ENCODE data around the gene LNPEP.

The LNPEP gene

DNA sequence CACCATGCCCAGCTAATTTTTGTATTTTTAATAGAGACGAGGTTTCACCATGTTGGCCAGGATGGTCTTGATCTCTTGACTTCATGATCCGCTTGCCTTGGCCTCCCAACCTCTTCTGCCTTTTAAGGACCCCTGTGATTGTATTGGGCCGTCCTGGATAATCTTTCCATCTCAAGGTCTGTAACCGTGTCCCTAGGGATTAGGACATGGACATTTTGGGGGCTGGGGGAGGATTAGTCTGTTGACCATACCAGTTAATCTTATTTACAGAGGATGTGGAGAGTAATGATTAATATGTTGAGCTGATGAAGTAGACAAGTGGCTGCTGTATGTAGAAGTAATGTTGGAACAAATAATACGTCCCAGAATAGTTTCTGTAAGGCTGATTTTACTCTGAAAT is 23.1 kb downstream of the LNPEP start:
- peak overlapping the region; percentile 84; the same call in 1 of the 2 replicates for H3K4me3 ChIP-seq (ENCODE audit: low read length)
- no peak for TF ChIP-seq ZNF274 (IDR thresholded peaks at IDR 0.05; ENCODE audit: low read depth, low read length)

DNA sequence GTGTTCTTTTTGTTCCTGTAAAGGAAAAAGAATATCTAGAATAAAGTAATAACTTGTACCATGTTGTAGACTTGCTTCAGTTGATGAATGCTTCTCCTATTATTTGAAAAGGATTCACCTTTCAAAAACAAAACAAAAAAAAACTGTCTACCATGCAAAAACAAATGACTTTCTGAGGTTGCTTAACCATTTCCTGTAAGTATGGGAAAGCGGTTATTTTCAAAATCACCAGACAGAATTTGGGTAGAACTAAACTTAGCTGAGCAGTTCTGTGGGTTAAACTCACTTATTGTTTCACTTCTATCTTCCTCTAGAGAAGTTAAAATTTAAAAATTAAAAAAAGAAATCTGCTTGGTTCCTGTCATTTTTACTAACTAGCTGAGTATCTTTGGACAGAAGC is 25.2 kb downstream of the LNPEP start:
- TF ChIP-seq ZNF274 (IDR thresholded peaks at IDR 0.05; ENCODE audit: low read depth, low read length): no peak
- peak overlapping the region; percentile 28; the same call in 1 of the 2 replicates for H3K4me3 ChIP-seq (ENCODE audit: low read length)

DNA sequence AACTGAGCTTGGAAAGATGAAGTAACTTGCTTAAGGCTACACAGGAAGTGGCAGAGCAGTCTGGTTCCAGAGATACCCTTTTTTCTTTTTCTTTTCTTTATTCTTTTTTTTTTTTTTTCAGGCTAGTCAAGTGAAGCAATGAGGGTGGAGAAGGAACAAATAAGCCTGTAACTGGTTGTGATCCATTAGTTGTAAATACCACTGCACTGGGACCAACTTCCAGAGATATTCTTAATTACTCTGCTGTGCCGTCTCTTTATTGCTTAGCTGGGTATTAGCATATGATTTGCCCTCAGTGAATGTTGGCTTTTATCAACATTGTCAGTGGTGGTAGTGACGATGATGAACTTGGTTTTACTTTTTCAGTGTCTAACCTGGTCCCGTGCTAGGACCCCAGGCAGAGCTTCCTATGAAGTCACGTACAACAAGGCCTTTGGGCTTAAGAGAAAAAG is 26.7 kb downstream of the LNPEP start:
- no peak for TF ChIP-seq ZNF274 (IDR thresholded peaks at IDR 0.05; ENCODE audit: low read depth, low read length)
- peak overlapping the region; percentile 65 for H3K4me3 ChIP-seq (ENCODE audit: low read length)

DNA sequence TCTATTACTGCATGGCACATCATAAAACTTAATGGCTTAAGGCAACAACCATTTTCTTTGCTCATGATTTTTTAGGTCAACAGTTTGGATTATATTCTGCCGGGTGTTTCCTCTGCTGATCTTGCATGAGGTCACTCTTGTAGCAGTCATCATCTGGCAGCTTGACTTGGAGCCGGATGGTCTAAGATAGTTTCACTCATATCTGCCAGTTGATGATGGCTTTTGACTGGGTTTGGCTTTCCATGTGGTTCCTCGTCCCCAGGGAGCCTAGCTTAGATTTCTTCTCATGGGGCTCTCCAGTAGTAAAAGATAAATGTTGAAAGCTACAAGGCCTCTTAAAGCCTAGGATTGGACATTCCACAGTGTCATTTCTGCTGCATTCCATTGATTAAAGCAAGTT is 27.4 kb downstream of the LNPEP start:
- TF ChIP-seq ZNF274 (IDR thresholded peaks at IDR 0.05; ENCODE audit: low read depth, low read length): no peak
- H3K4me3 ChIP-seq (ENCODE audit: low read length): peak overlapping the region; percentile 26; the same call in 1 of the 2 replicates

DNA sequence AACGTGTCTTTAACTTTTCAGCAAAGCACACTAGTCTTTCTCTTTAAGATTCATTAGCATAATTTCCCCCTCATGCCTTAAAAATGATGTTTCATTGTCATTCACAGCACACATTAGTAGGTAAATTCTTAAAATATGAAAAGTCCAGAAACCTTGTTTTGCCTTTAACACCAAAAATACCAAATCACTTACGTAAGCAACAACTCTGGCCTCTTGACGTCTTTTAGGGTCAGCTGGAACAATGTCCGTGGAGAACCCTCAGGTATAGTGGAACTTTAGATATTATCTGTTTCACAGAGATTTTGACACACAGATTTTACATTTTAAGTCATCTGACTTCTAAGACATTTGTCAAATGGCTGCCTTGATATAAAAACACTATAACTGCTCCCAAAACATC is 30.9 kb downstream of the LNPEP start:
- no peak overlapping the region for H3K4me3 ChIP-seq (ENCODE audit: low read length)
- TF ChIP-seq ZNF274 (IDR thresholded peaks at IDR 0.05; ENCODE audit: low read depth, low read length): no peak

DNA sequence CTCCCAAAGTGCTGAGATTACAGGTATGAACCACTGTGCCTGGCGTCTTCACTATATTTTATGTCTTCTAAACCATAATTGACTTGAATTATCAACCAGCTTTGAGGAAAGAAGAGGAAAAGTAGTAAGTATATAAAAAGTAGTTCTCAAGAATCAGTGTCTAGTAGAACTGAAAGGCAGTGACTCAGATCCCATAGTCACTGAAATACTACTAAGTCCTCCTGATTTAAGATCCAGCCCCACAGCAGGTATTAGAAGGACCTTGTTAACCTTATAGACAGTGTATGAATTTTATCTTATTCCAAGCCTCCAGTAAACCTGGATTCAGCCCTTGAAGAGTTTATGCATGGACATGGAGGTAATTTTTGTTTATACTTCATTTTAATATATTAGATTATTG is 31.5 kb downstream of the LNPEP start:
- H3K4me3 ChIP-seq (ENCODE audit: low read length): no peak overlapping the region
- TF ChIP-seq ZNF274 (IDR thresholded peaks at IDR 0.05; ENCODE audit: low read depth, low read length): no peak

DNA sequence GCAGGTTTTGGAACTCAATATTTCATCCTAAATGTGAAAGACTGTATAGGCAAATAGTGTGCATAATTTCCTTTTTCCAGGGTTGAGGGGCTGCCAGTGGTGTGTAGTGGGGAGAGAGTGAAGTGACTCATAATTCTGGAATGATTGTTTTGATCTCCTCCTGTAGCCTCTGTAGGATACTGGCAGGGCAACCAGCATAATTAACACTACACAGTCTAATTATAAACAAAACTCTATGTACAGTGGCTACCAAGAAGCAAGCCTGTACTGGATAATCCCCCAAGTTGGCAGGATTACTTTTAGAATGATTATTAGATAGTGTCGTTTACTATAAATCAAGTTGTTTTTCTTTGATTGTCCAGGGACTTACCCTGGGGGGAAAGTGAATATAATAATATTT is 32.2 kb downstream of the LNPEP start:
- no peak overlapping the region for H3K4me3 ChIP-seq (ENCODE audit: low read length)
- no peak for TF ChIP-seq ZNF274 (IDR thresholded peaks at IDR 0.05; ENCODE audit: low read depth, low read length)

DNA sequence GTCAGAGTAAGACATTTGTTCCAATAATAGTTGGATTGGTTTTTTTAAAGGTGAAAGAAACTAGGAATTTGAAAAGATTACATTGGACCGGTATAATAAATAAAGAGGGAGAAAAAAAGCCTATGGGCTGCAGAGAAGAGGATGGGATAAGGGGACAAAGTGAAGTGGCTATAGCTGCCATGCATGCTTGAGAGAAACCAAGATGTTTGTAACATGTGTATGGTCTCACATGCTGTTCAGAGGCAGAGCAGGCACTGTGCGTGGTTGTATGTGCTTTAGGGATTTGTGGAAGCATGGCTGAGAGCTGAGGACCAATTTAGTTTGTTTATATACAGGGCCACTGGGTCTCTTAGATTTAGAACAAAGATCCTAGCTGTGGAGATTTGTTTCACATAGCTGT is 32.7 kb downstream of the LNPEP start:
- no peak overlapping the region for H3K4me3 ChIP-seq (ENCODE audit: low read length)
- TF ChIP-seq ZNF274 (IDR thresholded peaks at IDR 0.05; ENCODE audit: low read depth, low read length): no peak

DNA sequence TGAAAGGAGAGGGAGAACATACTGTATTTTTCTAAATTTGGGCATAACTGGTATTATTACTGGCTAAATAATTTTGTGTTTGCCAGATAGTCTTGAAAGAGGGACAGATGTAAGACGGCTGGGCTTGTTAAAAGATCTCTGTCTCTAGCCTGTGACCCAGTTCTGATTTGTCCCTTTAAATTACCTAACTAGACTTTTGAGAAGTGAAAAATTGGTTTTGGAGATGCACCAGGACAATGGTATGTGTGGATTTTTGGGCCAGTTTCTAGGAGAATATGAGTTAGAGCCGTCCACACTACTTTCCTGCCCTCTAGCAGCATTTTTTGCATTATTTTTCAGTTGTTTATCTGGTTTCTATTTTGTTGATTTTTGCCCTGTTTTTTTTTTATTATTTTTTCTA is 33.5 kb downstream of the LNPEP start:
- no peak overlapping the region for H3K4me3 ChIP-seq (ENCODE audit: low read length)
- no peak for TF ChIP-seq ZNF274 (IDR thresholded peaks at IDR 0.05; ENCODE audit: low read depth, low read length)

DNA sequence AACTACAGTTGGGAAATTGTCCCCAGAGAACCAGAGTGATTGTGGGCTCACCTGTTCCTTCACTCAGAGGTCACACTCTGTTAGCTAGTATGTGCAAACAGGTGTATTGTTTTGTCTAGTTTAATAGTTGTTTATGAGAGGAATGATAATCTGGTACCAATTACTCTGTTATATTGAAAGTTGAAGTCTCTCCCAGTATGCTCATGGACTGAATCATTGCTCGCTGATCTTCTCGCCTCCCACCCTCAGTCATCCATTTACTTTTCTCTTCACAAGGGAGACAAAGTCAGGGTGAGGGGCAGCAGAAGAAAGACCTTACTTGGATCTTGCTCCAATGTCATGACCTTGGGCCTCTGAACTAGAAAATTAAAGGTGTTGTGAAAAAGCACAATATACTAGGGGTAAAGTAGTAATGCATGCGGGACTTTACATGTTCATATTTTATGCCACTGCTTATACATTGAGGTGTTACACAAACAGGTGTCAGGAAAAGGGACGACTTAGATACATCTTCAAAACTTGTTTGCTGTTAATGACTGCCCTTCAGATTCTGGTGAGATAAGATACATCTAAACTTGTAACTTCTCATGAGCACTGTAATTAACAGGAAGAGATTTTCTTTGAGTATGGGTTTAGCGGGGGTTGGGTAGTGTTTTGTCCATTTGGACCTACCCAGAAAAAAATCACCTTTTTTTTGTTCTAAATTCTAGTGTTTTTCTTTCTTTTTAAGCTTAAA is 36.9 kb downstream of the LNPEP start:
- TF ChIP-seq ZNF274 (IDR thresholded peaks at IDR 0.05; ENCODE audit: low read depth, low read length): no peak
- H3K4me3 ChIP-seq (ENCODE audit: low read length): no peak overlapping the region

DNA sequence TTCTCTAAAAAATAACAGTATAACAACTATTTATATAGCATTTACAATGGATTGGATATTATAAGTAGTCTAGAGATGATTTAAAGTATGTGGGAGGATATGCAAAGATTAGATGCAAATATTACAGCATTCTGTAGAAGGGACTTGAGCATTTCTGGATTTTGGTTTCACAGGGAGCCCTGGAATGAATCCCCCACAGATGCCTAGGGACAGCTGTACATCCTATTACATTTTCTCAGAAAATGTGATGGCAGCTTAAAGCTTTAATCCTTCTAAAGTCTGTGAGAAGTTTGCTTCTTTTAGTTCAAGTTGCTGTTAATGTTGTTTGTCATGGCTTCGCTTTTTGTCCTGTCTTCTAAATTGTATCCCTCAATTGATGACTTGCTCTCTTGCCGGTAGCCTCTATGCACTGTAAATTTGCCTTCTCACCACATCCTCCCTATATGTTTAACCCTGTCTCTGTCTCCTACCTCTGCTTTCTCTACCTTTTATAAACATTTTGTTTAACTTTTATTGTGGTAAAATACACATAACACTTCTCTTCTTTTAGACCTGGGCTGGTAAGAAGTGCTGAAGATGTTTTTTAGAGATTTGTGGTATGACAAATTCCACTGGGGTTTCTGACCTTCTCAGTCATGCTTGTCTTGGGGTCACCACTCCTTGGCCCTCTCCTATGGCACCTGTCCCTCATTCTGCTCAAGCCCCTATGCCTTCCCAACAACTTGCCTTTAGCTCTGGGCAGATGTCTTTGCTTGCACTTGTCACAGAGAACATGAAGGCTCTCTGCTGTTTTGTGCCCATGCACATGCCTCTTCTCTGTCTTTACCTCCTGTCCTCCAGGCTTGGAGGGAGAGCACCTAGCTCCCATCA is 37.9 kb downstream of the LNPEP start:
- H3K4me3 ChIP-seq (ENCODE audit: low read length): no peak overlapping the region
- TF ChIP-seq ZNF274 (IDR thresholded peaks at IDR 0.05; ENCODE audit: low read depth, low read length): no peak

DNA sequence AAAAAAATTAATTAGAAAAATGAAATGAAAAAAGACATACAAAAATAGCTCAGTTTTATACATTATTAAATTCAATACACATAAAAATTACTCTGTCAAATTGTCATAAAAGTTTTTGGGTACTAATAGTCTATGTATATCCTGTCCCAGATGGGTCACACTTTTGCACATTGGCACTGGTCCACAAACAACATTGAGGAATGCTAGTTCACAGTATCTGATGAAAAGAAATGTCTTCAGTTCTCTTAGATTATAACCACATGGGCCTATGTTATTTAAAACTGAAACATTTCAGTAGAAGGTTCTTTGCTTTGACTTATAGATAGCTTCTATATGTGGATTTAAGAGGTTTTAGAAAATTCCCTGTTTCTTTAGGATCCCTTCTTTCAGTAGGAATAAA is 39.8 kb downstream of the LNPEP start:
- no peak for TF ChIP-seq ZNF274 (IDR thresholded peaks at IDR 0.05; ENCODE audit: low read depth, low read length)
- no peak overlapping the region for H3K4me3 ChIP-seq (ENCODE audit: low read length)

DNA sequence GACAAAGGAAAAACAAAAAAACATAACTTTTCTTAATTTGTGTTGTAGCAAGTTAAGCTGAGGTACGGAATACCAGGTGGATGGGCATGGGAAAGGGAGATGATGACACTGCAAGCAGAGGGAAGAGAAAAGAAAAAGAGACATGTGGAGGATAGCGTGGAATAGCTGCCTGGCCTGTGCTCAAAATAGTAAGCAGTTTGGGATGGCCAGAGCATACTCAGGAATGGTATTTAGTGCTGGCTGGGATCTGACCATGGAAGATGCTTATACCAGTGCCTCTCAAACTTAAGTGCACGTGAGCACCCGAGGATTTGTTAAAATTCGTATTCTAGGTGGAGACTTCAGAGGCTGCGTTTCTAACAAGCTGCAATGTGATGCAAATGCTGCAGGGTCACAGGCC is 41.3 kb downstream of the LNPEP start:
- TF ChIP-seq ZNF274 (IDR thresholded peaks at IDR 0.05; ENCODE audit: low read depth, low read length): no peak
- H3K4me3 ChIP-seq (ENCODE audit: low read length): no peak overlapping the region

DNA sequence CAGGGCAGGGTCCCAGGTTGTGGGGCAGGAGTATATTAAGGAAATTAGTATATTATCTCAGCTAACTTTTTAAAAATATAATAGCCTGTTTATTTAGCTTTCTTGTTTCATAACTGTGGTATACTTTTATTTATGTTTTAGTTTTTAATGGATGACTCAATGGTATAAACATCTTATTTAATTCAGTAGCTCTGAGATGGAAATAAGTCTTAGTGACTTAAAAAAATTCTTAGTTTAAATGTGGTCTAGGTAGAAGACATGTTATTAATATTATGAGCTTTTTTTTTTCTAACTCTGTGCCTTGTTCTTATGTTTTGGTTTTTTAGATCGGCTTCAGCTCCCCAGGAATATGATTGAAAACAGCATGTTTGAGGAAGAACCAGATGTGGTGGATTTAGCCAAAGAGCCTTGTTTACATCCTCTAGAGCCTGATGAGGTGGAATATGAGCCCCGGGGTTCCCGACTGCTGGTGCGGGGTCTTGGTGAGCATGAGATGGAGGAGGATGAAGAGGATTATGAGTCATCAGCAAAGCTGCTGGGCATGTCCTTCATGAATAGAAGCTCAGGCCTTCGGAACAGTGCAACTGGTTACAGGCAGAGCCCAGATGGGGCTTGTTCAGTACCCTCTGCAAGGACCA is 43.1 kb downstream of the LNPEP start:
- no peak overlapping the region for H3K4me3 ChIP-seq (ENCODE audit: low read length)
- TF ChIP-seq ZNF274 (IDR thresholded peaks at IDR 0.05; ENCODE audit: low read depth, low read length): no peak
